ENCODE results near the gene LRRN2. TPM values are rescaled to one million over a fixed set of nuclear protein-coding genes. Genes with fewer than 3 reads are reported as not detected.

LRRN2 gene
- total RNA-seq, 5 donors from 2014 or later (not counting 1 experiment from before 2014, with no cell fraction given): 0.03 TPM; not detected in 4

DNA sequence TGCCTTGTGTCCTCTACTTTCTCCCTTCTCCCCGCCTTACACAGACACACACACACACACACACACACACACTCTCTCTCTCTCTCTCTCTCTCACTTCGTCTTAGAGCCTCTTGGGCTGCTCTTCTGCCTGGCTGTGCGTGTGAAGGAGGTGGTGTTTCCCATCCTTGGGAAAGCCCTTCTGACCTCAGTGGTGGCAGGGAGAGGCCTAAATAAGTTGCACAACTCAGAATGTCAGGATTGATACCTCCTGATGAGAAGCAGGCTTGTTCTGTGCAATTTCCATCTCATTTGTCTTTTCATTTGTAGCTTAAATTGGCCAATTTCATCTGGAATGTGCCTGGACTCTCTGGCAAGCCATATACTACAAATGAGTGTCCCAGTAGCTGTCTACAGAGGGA is 25.0 kb downstream of the LRRN2 start:
- Mint-ChIP-seq H3K27me3 (peaks cover 11 to 13% of the 10 kb centered on the region in 2 donors), H3K36me3 (no peaks in the 10 kb centered on the region), H3K27ac (no peak overlapping the region), H3K9me3 (no peaks in the 10 kb centered on the region), H3K4me1 (no peaks in the 10 kb centered on the region), H3K4me3 (no peak overlapping the region)
- H3K4me1 ChIP-seq (ENCODE audit: control insufficient read depth in 1 of 2, extremely low read depth in 1 of 2, insufficient read depth in 2 of 2, low read length in 2 of 2): no peaks in the 10 kb centered on the region
- DNase-seq (no peak), ATAC-seq (replicated peaks in 1 of 4) (no peak)
- 80% methylated on average over 2 of the region's 3 CpGs for WGBS (ENCODE audit: insufficient coverage)
- no peak overlapping the region for H3K4me3 ChIP-seq (ENCODE audit: control insufficient read depth in 1 of 2, extremely low read depth in 1 of 2, low read length in 1 of 2)
- H3K9me3 ChIP-seq: no peaks in the 10 kb centered on the region
- no peaks in the 10 kb centered on the region for H3K36me3 ChIP-seq (ENCODE audit: control insufficient read depth in 2 of 2, extremely low read depth in 1 of 2, insufficient read depth in 1 of 2, low read length in 1 of 2)
- ChIA-PET CTCF (interaction anchor here in 1 of 2 donors (0.7 kb wide), 1 partner anchor 72 kb away, joined by 3 read pairs; no protein-coding TSS in a partner anchor), POLR2A (no interaction called here)
- H3K27me3 ChIP-seq (replicated peaks in 1 of 2; ENCODE audit: control insufficient read depth in 2 of 2, extremely low read depth in 1 of 2, insufficient read depth in 2 of 2, low read length in 1 of 2): peaks cover 0 to 18% of the 10 kb centered on the region in 2 experiments
- no peak overlapping the region for H3K27ac ChIP-seq (ENCODE audit: low read length)

DNA sequence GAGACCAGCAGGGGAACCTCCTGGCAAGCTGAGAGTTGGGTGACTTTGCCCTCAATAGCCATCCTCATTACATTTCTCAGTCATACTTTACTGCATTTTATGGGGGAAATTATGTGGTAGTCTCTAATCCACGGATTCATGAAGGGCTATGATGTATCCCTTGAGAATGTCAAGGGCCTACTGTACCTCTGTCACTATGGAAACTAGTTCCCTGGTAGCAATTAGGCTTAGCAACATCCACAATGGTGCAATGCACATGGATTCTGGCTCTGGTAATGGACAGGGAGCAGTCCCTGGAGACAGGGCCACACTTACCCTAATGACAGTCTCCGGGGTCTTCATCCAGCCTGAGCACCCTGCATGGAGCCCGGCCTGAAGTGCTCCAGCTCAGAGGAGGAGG is 26.5 kb downstream of the LRRN2 start:
- Histone ChIP-seq H3K36me3 (ENCODE audit: control insufficient read depth in 2 of 2, extremely low read depth in 1 of 2, insufficient read depth in 1 of 2, low read length in 1 of 2) (no peaks in the 10 kb centered on the region), H3K9me3 (no peaks in the 10 kb centered on the region), H3K4me1 (ENCODE audit: control insufficient read depth in 1 of 2, extremely low read depth in 1 of 2, insufficient read depth in 2 of 2, low read length in 2 of 2) (no peaks in the 10 kb centered on the region), H3K27ac (ENCODE audit: low read length) (no peak overlapping the region), H3K27me3 (replicated peaks in 1 of 2; ENCODE audit: control insufficient read depth in 2 of 2, extremely low read depth in 1 of 2, insufficient read depth in 2 of 2, low read length in 1 of 2) (peaks cover 0 to 13% of the 10 kb centered on the region in 2 experiments), H3K4me3 (ENCODE audit: control insufficient read depth in 1 of 2, extremely low read depth in 1 of 2, low read length in 1 of 2) (no peak overlapping the region)
- no peak overlapping the region for H3K27ac Mint-ChIP-seq
- DNase-seq (no peak), ATAC-seq (replicated peaks in 1 of 4) (no peak)
- ChIA-PET CTCF (no interaction called here), POLR2A (no interaction called here)
- H3K9me3 Mint-ChIP-seq: no peaks in the 10 kb centered on the region
- no peaks in the 10 kb centered on the region for H3K4me1 Mint-ChIP-seq
- peaks cover 10 to 13% of the 10 kb centered on the region in 2 donors for H3K27me3 Mint-ChIP-seq
- H3K36me3 Mint-ChIP-seq: no peaks in the 10 kb centered on the region
- 82% methylated on average over 2 of the region's 3 CpGs for WGBS (ENCODE audit: insufficient coverage)
- no peak overlapping the region for H3K4me3 Mint-ChIP-seq

DNA sequence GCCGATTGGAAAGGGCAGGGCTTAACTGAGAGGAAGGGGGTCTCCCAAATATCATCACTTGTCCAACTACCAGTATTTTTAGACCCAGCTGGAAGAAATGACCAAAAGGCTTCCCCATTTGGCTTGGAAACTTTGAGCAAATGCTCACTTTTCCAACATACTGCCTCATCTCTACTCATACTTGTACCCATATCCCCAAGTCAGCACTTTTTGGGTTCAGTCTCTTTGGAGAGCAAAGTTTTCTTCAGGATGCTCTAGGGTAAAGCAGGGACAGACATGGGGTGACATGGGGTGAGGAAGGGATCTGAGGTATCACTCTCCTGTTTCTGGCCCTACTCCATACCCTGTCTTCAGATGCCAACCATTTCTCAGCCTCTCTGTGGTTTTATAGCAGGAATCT is 27.2 kb downstream of the LRRN2 start:
- Histone ChIP-seq H3K9me3 (no peaks in the 10 kb centered on the region), H3K36me3 (ENCODE audit: control insufficient read depth in 2 of 2, extremely low read depth in 1 of 2, insufficient read depth in 1 of 2, low read length in 1 of 2) (no peaks in the 10 kb centered on the region), H3K27me3 (replicated peaks in 1 of 2; ENCODE audit: control insufficient read depth in 2 of 2, extremely low read depth in 1 of 2, insufficient read depth in 2 of 2, low read length in 1 of 2) (peaks cover 0 to 17% of the 10 kb centered on the region in 2 experiments), H3K4me3 (ENCODE audit: control insufficient read depth in 1 of 2, extremely low read depth in 1 of 2, low read length in 1 of 2) (no peak overlapping the region), H3K4me1 (ENCODE audit: control insufficient read depth in 1 of 2, extremely low read depth in 1 of 2, insufficient read depth in 2 of 2, low read length in 2 of 2) (no peaks in the 10 kb centered on the region), H3K27ac (ENCODE audit: low read length) (no peak overlapping the region)
- ATAC-seq (replicated peaks in 1 of 4) (no peak), DNase-seq (no peak)
- POLR2A ChIA-PET: no interaction called here
- no peaks in the 10 kb centered on the region for H3K36me3 Mint-ChIP-seq
- H3K9me3 Mint-ChIP-seq: no peaks in the 10 kb centered on the region
- H3K27ac Mint-ChIP-seq: no peak overlapping the region
- CTCF ChIA-PET: no interaction called here
- H3K4me3 Mint-ChIP-seq: no peak overlapping the region
- H3K4me1 Mint-ChIP-seq: no peaks in the 10 kb centered on the region
- H3K27me3 Mint-ChIP-seq: peaks cover 6 to 11% of the 10 kb centered on the region in 2 donors
- WGBS (ENCODE audit: insufficient coverage): no CpG with 5 or more reads among the region's 1 CpG

DNA sequence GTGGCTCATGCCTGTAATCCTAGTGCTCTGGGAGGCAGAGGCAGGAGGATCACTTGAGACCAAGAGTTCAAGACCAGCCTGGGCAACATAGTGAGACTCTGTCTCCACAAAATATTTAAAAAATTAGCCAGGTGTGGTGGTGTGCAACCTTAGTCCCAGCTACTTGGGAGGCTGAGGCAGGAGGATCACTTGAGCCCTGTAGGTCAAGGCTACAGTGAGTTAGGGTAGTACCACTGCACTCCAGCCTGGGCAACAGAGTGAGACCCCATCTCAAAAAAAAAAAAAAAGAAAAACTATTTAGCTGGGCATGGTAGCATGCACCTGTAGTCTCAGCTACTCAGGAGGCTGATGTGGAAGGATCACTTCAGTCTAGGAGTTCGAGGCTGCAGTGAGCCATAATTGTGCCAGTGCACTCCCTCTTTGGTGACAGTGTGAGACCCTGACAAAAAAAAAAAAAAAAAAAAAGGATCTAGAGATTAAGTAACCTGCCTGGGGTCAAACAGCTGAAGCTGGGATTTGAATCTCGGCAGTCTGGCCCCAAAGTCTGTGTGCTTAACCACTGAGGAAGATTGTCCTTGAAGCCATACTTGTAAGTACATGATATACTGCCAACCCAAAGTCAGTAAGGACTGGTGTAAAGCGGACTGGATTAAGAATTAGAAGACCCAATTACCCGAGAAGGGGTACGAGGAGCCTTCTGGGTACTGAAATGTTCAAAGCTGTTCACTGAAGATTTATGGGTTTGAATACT is 31.8 kb downstream of the LRRN2 start:
- DNase-seq (no peak), ATAC-seq (replicated peaks in 1 of 4) (no peak)
- Histone ChIP-seq H3K4me1 (ENCODE audit: control insufficient read depth in 1 of 2, extremely low read depth in 1 of 2, insufficient read depth in 2 of 2, low read length in 2 of 2) (no peaks in the 10 kb centered on the region), H3K4me3 (ENCODE audit: control insufficient read depth in 1 of 2, extremely low read depth in 1 of 2, low read length in 1 of 2) (no peak overlapping the region), H3K27ac (ENCODE audit: low read length) (no peak overlapping the region), H3K9me3 (no peaks in the 10 kb centered on the region), H3K27me3 (replicated peaks in 1 of 2; ENCODE audit: control insufficient read depth in 2 of 2, extremely low read depth in 1 of 2, insufficient read depth in 2 of 2, low read length in 1 of 2) (peaks cover 0 to 20% of the 10 kb centered on the region in 2 experiments), H3K36me3 (ENCODE audit: control insufficient read depth in 2 of 2, extremely low read depth in 1 of 2, insufficient read depth in 1 of 2, low read length in 1 of 2) (no peaks in the 10 kb centered on the region)
- Mint-ChIP-seq H3K27me3 (peaks cover 8 to 17% of the 10 kb centered on the region in 2 donors), H3K27ac (no peak overlapping the region), H3K36me3 (no peaks in the 10 kb centered on the region), H3K4me1 (no peaks in the 10 kb centered on the region), H3K9me3 (no peaks in the 10 kb centered on the region), H3K4me3 (no peak overlapping the region)
- WGBS (ENCODE audit: insufficient coverage): 89% methylated on average over 3 of the region's 5 CpGs
- ChIA-PET CTCF (interaction anchor here in 1 of 2 donors (0.6 kb wide), 1 partner anchor 102 kb away, joined by 4 read pairs; no protein-coding TSS in a partner anchor), POLR2A (interaction anchor here in 1 of 2 donors (0.6 kb wide), 1 partner anchor 490 kb away, joined by 3 read pairs; no protein-coding TSS in a partner anchor)

DNA sequence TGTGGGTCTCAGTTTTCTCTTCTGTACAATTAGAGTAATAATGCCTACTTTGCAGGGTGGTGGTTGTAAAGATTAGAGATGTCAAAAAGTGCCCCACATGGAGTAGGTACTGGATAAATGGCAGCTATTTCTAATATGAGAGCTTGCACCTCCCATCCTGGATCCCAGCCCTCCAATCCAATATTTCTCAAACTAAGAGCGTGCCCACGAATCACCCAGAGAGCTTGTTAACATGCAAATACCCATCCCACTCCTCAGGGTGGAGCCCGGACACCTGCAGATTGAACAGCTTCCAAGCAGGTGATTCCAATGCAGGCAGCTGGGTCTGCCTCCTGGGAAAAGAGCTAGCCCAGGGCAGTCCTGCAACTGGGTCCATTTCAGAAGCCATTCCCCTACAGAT is 33.0 kb downstream of the LRRN2 start:
- Histone ChIP-seq H3K27me3 (replicated peaks in 1 of 2; ENCODE audit: control insufficient read depth in 2 of 2, extremely low read depth in 1 of 2, insufficient read depth in 2 of 2, low read length in 1 of 2) (peaks cover 0 to 20% of the 10 kb centered on the region in 2 experiments), H3K4me1 (ENCODE audit: control insufficient read depth in 1 of 2, extremely low read depth in 1 of 2, insufficient read depth in 2 of 2, low read length in 2 of 2) (no peaks in the 10 kb centered on the region), H3K36me3 (ENCODE audit: control insufficient read depth in 2 of 2, extremely low read depth in 1 of 2, insufficient read depth in 1 of 2, low read length in 1 of 2) (no peaks in the 10 kb centered on the region), H3K4me3 (ENCODE audit: control insufficient read depth in 1 of 2, extremely low read depth in 1 of 2, low read length in 1 of 2) (no peak overlapping the region), H3K27ac (ENCODE audit: low read length) (no peak overlapping the region), H3K9me3 (no peaks in the 10 kb centered on the region)
- 72% methylated on average over 3 of the region's 3 CpGs for WGBS (ENCODE audit: insufficient coverage)
- Mint-ChIP-seq H3K27me3 (peaks cover 8 to 17% of the 10 kb centered on the region in 2 donors), H3K4me1 (no peaks in the 10 kb centered on the region), H3K36me3 (no peaks in the 10 kb centered on the region), H3K9me3 (no peaks in the 10 kb centered on the region), H3K27ac (no peak overlapping the region), H3K4me3 (no peak overlapping the region)
- no peak for ATAC-seq (replicated peaks in 1 of 4)
- CTCF ChIA-PET: interaction anchor here in 1 of 2 donors (0.6 kb wide), 1 partner anchor 709 kb away, joined by 6 read pairs; no protein-coding TSS in a partner anchor
- POLR2A ChIA-PET: no interaction called here
- DNase-seq: no peak

DNA sequence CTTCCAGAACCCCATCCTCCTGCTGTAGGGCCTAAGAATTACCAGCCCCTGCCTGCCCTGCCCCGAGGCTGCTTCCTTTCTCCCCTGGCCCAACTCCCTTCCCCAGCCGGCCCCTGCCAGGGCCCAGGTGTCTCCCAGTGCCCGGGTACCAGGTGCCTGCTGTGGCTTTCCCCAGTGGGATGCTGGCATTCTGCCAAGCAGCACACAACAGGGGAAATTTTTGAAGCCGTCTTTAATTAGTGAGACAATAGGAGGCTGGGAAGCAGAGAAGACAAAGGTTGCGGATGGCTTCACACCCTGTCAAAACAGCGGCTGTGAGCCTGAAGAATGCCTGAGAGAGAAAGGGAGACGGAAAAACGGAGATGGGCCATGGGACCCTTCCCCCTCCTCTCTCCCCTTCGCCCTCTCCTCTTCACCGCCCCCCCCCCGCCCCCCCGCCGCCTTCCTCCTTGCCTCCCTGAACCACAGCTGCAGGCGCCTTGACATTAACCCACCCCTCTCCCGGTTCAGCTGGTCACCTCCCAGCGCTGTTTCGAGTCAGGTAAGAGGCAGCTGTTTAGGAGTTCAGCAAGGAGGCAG is 33.6 kb downstream of the LRRN2 start:
- 30% methylated on average over 3 of the region's 17 CpGs for WGBS (ENCODE audit: insufficient coverage)
- ChIA-PET POLR2A (no interaction called here), CTCF (no interaction called here)
- ATAC-seq (replicated peaks in 1 of 4) (no peak), DNase-seq (no peak)
- Histone ChIP-seq H3K4me1 (ENCODE audit: control insufficient read depth in 1 of 2, extremely low read depth in 1 of 2, insufficient read depth in 2 of 2, low read length in 2 of 2) (no peaks in the 10 kb centered on the region), H3K27ac (ENCODE audit: low read length) (no peak overlapping the region), H3K27me3 (replicated peaks in 1 of 2; ENCODE audit: control insufficient read depth in 2 of 2, extremely low read depth in 1 of 2, insufficient read depth in 2 of 2, low read length in 1 of 2) (peaks cover 0 to 20% of the 10 kb centered on the region in 2 experiments), H3K36me3 (ENCODE audit: control insufficient read depth in 2 of 2, extremely low read depth in 1 of 2, insufficient read depth in 1 of 2, low read length in 1 of 2) (no peaks in the 10 kb centered on the region), H3K4me3 (ENCODE audit: control insufficient read depth in 1 of 2, extremely low read depth in 1 of 2, low read length in 1 of 2) (no peak overlapping the region), H3K9me3 (no peaks in the 10 kb centered on the region)
- Mint-ChIP-seq H3K36me3 (no peaks in the 10 kb centered on the region), H3K4me1 (no peaks in the 10 kb centered on the region), H3K27ac (no peak overlapping the region), H3K9me3 (no peaks in the 10 kb centered on the region), H3K27me3 (peaks cover 8 to 17% of the 10 kb centered on the region in 2 donors), H3K4me3 (no peak overlapping the region)

All from T-cell (primary cell).